ENCODE measurements around the gene CNTLN. TPM values are rescaled to one million over a fixed set of nuclear protein-coding genes. Genes with fewer than 3 reads are reported as not detected.

CNTLN gene
- total and polyA plus RNA-seq, 9 of the 15 experiments (the other 6 are each of a cell fraction or from before 2014, with no cell fraction given) = 0.08 TPM; not detected in 8

DNA sequence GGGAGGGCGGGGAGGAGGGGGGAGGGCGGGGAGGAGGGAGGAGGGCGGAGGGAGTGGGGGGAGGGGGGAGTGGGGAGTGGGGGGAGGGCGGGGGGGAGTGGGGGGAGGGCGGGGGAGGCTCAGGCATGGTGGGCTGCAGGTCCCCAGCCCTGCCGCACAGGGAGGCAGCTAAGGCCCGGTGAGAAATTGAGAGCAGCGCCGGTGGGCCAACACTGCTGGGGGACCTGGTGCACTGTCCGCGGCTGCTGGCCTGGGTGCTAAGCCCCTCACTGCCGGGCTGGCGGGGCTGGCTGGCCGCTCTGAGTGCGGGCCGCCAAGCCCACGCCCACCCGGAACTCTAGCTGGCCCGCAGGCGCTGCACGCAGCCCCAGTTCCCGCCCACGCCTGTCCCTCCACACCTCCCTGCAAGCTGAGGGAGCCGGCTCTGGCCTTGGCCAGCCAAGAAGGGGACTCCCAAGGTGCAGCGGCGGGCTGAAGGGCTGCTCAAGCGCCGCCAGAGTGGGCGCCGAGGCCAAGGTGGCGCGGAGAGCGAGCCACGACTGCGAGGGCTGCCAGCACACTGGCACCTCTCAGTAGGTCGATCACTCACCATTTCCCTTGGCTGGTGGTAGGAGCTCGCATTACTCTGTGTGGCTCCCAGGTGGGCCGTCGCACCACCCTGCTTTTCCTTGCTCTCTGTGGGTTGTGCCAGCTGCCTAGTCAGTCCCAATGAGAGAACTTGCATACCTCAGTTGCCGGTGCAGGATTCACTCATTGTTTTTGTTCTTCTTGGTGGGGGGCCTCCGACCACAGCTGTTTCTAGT is 160.2 kb downstream of the CNTLN start:
- WGBS (ENCODE audit: insufficient coverage, low coverage, missing lambda C conversion rate) = 0% methylated on average over 8 of the region's 41 CpGs
- H3K9me3 ChIP-seq (replicated peaks; ENCODE audit: control insufficient read depth, insufficient read depth, low read depth, low read length) = no peaks in the 10 kb centered on the region
- H3K27ac ChIP-seq (ENCODE audit: extremely low read depth, low read depth, low read length) = no peak overlapping the region
- H3K9me1 ChIP-seq (ENCODE audit: control insufficient read depth, insufficient read depth, low read length) = no peaks in the 10 kb centered on the region
- no peaks in the 10 kb centered on the region for H3K27me3 ChIP-seq (ENCODE audit: control insufficient read depth in 2 of 2, insufficient read depth in 2 of 2, low read length in 2 of 2)
- H2AFZ ChIP-seq (ENCODE audit: low read depth, low read length) = no peak overlapping the region
- ChIA-PET CTCF (ENCODE audit: low intra/inter-chr PET ratio) (no interaction called here), POLR2A (no interaction called here)
- TF ChIP-seq HNRNPH1 (optimal IDR thresholded peaks at IDR 0.05; ENCODE audit: low read depth, low read length) (no peak), ZNF785 (CRISPR knock-in tag; IDR thresholded peaks at IDR 0.05) (no peak), EHMT2 (IDR thresholded peaks at IDR 0.05) (no peak)
- TF ChIP-seq, protein P1, sequence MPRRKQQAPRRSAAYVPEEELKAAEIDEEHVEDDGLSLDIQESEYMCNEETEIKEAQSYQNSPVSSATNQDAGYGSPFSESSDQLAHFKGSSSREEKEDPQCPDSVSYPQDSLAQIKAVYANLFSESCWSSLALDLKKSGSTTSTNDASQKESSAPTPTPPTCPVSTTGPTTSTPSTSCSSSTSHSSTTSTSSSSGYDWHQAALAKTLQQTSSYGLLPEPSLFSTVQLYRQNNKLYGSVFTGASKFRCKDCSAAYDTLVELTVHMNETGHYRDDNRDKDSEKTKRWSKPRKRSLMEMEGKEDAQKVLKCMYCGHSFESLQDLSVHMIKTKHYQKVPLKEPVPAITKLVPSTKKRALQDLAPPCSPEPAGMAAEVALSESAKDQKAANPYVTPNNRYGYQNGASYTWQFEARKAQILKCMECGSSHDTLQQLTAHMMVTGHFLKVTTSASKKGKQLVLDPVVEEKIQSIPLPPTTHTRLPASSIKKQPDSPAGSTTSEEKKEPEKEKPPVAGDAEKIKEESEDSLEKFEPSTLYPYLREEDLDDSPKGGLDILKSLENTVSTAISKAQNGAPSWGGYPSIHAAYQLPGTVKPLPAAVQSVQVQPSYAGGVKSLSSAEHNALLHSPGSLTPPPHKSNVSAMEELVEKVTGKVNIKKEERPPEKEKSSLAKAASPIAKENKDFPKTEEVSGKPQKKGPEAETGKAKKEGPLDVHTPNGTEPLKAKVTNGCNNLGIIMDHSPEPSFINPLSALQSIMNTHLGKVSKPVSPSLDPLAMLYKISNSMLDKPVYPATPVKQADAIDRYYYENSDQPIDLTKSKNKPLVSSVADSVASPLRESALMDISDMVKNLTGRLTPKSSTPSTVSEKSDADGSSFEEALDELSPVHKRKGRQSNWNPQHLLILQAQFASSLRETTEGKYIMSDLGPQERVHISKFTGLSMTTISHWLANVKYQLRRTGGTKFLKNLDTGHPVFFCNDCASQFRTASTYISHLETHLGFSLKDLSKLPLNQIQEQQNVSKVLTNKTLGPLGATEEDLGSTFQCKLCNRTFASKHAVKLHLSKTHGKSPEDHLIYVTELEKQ (CRISPR knock-in tag; IDR thresholded peaks at IDR 0.05) = no peak
- no peak overlapping the region for H3K4me3 ChIP-seq
- BruUV-seq (replicated peaks) = no TSS peak
- no peaks in the 10 kb centered on the region for H3K36me3 ChIP-seq (ENCODE audit: control insufficient read depth, insufficient read depth, low read length)
- in situ Hi-C loops (cut with MboI) = no loop called here
- H3K9ac ChIP-seq (ENCODE audit: insufficient read depth in 1 of 2, low read depth in 2 of 2, low read length in 2 of 2) = no peak overlapping the region
- DNase-seq (ENCODE audit: extremely low read depth in 1 of 4, low spot score in 3 of 4) = no peak
- H3K4me2 ChIP-seq (ENCODE audit: insufficient read depth, low read length) = no peak overlapping the region
- intact Hi-C loops (cut with micrococcal nuclease) = no loop called here
- H3K4me1 ChIP-seq (replicated peaks in 1 of 2; ENCODE audit: control insufficient read depth in 2 of 2, insufficient read depth in 2 of 2, low read length in 2 of 2) = no peaks in the 10 kb centered on the region
- FAIRE-seq = no peak
- H3K79me2 ChIP-seq (ENCODE audit: control insufficient read depth, insufficient read depth, low read length) = no peaks in the 10 kb centered on the region
- no peaks in the 10 kb centered on the region for H4K20me1 ChIP-seq (replicated peaks; ENCODE audit: control insufficient read depth, insufficient read depth, low read length)
- no peak for ATAC-seq
